Daoy (cell line): Measurements from ENCODE around the gene NUB1. TPM values are rescaled to one million over a fixed set of nuclear protein-coding genes. Genes with fewer than 3 reads are reported as not detected.

Experiments used
- DNase-seq: peaks from one replicate; pipeline ENCODE4 v3.0.0-alpha.2; 2015; ENCODE audit warnings: low read depth
- total RNA-seq: library from RNA; depleted of rRNA; stranded (reverse); fragments of >200 nt; shearing (Covaris generic); gene quantifications from 2 replicates; pipeline ENCODE4 v1.2.3, GENCODE V29; 2014

The NUB1 gene
- total RNA-seq, 1 experiment from 2014 or later, result 128 TPM

DNA sequence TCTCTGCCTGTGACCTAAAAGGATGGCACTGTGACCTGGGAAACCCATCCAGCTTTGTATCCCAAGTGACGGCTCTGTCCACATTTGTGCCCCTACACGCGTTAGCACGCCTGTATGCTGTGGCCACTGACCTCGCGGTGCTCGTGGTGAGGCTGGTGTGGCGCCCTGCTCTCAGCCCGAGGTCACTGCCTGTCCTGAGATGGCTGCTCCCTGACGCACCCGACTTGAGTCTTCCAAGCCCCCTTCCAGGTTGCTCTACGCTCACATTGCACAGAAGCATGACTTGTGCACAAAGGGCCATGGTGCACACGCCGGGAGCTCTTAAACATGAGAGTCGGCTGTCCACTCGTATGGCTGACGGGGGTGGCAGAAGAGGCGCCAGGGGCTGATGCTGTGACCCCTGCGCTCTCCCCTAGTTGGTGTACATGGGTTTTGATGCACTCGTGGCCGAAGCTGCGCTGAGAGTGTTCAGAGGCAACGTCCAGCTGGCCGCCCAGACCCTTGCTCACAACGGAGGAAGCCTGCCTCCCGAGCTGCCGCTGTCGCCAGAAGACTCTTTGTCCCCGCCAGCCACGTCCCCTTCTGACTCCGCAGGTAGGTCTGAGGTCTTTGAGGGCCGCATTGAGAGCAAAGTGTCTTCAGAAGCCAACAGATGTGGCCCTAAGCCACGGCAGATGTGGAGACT is 34.7 kb downstream of the NUB1 start:
- DNase-seq, result no peak

DNA sequence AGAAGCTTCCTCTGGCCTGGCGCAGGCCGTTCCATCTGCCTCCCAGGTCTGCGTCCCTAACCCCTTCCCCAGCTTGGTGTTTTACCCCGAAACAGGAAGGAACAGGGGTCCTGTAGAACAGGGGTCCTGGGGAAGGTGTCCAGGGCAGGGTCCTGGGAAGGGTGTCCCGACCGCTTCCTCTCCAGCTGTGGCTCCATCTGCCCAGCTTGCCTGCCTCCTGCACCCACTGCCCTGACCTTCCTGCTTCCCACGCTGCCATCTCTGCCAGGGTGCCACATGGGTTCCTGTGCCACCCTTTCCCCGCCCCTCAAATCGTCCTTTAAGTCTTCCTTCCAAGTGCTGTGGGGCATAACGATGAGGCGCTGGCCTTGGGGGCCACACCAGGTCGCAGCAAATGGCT is 35.8 kb downstream of the NUB1 start:
- DNase-seq, result no peak

DNA sequence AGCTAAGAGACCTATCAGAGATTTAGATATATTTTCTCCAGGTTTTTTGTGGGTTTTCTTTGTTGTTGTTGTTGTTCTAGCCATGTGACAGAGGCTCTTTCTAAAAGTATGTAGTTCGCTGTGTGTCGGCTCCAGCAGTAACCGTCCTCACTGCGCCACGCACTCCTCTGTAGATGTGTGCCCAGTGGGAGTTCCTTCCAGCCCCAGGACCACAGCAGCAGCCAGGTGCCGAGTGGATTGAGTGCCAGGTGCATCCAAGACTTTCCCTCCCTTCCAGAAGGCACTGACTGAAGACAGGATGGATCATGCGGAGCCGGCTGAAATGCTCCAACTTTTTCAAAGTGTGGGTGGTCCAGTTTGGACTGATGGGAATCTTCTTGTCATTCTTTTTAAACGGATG is 36.4 kb downstream of the NUB1 start:
- DNase-seq, result no peak

DNA sequence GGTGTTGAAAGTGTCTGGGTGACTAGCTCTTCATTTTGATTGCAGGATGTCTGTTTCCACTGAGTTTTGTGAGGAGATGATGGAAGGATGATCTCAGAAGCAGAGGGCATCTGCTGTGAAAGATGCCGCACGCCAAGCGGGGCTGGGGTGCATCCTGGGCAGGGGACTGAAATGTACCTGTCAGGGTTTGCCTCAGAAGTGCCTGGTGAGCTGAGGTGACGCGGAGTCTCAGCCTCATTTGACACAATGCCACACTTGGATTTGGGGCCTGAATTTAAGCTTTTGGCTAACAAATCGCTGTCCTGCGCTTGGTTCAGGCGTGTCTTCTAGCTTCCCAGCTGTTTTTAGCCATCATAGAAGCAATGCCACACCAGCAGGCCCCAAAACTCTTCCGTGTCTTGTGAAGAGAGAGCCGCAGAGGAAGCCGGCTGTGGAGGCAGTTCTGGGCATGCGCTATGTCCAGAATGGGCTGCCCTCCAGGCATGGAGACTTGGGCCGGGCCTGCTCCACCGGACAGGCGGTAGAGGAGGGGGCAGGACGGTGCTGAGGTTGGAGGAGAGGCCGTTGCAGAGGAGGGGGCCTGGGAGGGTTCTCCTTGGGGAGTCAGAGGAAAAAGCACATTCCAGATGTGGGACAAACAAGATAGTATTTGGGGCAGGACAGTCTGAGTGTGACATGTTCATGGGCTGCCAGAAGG is 37.0 kb downstream of the NUB1 start:
- DNase-seq, result no peak

DNA sequence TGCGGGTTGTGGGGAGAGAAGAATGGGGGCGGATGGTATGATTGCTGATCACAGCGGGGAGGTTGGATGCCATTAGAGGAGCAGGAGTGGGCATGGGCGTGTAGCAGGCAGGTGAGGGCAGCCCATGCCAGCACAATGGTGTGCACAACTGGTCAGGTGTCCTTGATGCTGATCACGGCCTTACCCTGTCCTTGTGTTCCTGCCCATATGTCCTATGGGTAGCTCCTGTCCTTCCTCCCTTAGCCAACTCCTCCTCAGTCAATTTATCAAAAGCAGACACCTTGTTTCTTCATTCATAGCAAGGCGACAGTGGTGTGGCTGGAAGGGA is 37.5 kb downstream of the NUB1 start:
- DNase-seq, result no peak

DNA sequence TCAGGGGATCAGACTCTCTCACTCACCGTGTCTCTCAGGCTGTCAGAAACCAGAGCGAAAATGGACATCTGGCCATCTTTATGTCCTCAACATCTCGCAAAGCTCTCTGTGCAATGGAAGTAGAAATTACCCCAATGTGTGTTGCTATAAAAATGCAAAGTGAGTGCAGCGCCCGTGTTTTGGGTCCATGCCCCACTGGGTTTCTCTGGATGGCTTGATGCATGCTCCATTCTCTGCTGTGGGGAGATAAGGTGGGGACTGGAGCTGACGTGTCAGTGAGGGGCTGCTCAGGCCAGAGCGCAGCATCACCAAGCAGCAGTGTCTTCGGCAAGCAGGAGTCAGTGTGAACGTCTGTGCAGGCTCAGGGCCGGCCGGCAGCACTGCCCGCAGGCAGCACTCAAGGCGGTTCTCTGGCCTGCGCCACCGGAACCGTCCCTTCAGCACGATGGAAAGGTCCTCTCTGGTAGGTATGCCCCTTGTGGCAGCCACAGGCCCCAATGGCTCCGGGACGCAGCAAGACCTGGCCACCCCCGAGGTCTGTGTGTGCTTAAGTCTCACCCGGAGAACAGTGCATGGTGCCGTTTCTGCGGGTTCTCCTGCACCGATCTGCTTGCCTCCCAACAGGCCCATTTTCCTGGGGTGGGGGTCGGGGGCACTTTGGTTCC is 38.1 kb downstream of the NUB1 start:
- DNase-seq, result no peak

DNA sequence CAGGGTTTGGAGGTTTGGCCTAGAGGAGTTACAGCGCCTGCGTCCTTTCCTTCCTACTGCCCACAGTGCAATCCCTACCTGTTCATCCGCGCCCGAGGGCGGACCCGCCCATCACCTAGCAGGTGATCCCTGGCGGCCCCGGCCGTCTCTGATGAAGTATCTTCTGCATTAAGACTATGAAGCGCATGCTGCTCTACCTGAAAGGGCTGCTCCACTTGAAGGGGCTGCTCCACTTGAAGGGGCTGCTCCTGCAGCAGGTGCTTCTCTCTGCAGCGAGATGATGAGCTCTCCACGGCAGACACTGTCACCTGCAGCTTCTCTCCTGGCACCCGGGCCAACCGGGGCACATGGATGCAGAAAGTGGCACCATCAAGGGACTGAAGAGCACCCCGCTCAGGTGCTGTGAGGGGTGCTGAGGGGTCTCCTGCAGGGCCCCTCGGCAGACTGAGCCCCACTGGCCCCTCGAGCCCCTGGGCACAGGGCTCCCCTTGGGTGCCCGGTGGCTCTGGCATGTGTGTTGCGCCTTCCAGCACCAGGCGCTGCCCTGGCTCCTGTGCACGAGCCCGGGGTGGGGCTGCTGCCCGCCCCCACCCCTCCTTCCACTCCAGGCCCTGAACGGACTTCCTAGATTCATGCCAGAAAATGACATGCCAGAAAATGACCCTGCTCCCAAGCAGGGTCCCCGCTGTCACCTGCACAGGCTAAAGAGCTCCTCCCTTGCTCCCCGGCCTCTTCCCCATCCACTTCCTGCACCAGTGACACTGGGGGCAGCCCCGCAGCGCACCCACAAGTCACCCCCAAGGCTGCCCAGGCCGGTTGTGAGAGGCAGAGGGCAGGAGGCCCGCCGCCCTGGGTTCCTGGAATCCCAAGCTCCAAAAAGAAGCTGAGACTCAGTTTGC is 38.8 kb downstream of the NUB1 start:
- DNase-seq, result no peak

DNA sequence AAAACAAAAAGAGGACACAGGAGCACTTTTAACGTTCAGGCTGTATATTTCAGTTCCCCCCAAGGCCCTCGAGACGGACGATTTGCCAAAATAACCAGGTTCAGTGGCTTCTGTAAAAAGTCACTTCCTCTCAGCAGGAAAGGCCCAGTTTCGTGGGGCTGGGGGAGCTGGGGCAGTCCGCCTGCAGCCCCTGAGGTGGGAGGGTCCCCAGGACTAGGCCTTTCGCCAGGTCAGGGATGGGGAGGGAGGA is 39.4 kb downstream of the NUB1 start:
- DNase-seq, result no peak

DNA sequence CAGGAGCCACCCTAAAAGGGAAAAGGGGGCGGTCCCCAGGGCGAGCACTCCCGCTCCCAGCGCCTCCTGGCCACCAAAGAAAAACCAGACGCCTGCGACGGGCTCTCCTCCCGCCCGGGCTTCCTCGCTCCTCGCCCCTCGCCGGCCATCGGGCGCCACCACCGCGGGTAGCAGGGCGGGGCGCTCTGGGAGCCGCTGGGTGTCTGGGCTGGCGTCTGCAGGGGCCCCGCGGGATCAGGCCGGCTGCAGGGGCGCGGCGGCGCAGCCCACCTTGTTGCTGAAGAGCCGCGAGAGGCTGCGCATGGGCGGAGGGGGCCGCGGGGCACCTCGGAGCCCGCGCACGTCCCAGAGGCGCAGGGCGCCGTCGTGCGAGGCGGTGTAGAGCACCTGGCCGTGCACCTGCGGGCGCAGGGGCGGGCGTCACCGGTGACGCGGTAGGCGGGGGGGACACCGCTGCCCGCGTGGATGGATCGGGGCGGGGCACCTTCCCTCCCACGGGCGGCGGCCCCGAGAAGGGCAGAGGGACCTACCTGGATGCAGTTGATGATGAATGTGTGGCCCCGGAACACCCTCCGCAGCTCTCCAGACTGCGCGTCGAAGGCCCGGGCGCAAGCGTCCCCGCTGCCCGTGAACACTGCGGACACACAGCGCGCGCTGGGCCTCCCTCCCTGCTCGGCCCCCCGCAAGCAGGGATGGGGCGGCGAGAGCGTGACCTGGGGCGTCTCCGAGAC is 39.9 kb downstream of the NUB1 start:
- no peak for DNase-seq

DNA sequence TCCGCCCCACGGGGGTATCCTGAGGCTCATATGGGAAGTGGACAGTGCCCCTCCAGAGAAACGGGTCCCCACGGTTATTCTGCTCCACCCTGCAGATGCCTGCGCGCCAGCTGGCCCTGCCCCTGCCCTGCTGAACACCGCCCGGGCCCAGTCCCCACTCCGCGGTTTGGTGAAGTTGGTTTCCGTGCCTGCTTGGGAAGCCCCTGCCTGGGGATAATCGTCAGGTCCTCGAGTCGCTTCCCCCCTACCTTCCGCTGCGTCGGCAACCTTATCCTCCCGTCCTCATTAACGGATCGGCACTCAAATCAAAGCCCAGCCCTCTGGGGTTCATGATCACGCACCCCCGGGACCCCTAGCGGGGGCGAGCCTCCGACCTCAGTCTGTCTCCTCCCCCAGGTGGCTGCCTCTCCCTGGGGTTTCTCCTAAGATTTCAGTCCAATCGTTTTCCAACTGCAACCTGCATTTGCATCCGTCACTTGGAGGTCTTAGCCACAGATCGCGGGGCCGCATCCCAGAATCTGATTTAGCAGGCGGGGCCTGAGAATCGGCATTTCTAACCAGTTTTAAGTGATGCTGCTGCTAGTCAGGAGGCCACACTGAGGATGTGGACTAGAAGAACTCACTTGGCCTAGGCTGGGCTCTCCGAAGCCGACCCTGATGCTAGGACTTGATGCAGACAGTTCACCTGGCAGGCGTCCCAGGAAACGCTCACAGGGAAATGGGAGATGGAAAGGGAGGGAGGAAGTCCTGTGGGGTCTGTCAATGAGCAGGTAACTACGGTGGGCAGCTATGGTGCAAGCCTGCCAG is 40.7 kb downstream of the NUB1 start:
- DNase-seq, result no peak

DNA sequence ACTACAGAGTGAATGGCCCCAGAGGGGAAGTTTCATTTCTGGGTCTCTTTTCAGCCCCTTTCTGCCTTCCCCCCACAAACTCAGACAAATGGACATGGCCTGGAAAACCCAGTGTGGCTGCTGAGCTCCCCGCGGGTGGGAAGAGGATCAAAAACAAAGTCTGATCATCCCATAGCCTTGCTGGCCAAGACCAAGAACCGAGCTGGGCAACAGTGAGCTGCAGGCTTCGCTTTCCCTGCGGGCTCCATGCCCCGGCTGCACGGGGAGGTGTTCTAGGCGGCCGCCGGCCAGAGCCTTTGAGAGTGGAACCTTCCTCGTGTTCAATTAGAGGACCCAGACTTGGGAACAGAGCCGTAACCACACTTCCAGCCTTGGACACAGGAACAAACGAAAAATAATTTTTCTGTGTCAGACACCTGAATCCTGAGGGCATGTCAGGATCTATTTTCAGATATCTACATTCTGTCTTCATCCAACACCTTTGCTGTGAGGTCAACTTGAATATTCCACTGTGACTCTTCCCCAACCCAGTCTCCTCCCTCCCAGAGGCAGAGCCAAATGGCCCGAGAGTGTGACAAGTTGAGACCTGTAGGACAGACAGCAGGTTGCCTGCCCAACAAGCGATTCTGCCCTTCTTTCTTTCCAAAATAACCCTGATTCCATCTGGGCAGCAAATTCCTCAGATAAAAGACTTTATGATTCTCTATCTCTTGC is 42.2 kb downstream of the NUB1 start:
- DNase-seq, result no peak

DNA sequence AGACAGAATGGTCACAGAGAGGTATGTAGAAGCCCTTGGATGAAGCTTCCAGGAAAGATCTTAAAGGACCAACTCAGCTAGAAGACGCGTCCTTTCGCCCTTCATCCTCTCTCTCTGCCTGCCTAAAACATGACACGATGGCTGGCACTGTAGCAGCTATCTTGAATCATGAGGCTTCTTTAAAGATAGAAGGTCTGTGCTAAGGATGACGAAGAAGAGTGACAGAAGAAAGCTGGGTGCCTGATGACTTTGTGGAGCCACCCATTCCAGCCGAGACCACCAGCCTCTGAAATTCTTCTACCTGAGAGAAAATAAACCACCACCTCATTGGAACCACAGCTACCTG is 42.7 kb downstream of the NUB1 start:
- no peak for DNase-seq

DNA sequence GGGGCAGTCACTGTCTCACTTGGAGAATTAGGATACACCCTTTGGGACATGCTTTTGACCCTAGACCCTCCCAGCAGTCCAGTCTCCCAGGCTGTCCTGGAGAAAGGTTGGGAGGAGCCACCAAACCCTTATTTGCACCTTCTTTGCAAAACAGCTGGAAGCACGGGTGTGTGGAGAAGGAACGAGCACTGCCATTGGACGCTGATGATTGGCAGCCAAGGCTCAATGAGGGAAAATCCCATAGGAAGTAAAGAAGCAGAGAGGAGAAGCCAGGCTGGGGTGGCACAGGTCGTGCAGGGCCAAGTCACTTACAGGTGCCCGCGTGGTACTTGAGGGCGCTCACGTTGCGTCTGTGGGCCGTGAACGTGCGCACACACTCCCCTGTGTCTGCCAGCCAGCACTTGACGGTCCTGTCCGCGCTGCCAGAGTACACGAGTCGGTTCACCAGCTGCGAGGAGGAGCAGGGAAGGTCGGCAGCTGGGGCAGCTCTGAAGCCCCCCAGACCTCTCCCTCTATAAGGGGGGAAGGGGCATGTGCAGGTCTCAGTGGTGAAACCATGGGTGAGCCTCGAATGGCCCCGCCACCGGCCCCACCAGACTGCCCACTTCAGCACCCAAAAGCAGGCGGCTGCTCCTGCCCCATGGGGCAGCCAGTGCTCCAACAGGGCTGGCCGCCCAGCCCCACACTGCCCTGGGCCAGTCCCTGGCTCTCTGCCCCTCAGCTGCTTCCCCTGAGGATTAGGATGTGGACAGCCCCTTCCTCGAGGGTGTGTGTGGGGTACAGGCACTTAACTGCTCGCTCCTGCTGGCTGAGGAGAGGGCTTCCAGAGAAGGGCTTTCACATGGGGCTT is 43.4 kb downstream of the NUB1 start:
- no peak for DNase-seq

DNA sequence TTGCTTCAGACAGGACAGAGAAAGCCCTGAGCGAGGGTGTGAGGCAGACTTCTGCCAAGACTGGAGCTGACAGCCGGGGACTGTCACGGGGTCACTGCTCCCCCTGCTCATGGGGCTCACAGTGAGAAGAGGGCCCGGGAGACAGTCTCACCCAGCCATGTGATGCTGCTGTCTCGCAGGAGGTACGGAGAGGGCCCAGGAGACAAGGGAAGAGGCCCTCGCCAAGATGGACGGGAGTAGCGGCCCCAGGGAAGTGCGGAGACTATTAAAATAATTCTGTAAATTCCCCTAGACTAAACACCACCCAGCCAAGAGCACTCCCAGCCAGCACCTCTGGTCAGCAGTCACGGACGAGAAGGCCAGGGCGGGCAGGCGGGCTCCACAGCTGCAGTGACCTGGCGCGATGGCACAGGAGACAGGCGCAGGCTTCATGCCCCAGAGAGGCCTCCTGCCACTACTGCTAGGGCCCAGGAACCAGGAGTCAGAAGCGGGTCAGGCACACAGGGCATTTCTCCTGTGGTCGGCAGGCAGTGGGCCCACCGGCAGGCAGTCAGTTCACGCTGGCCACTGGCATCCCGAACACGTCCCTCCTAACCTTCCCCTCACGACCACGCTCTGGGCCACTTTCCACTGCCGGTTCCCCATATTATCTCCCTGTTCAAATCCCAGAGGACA is 44.2 kb downstream of the NUB1 start:
- no peak for DNase-seq

DNA sequence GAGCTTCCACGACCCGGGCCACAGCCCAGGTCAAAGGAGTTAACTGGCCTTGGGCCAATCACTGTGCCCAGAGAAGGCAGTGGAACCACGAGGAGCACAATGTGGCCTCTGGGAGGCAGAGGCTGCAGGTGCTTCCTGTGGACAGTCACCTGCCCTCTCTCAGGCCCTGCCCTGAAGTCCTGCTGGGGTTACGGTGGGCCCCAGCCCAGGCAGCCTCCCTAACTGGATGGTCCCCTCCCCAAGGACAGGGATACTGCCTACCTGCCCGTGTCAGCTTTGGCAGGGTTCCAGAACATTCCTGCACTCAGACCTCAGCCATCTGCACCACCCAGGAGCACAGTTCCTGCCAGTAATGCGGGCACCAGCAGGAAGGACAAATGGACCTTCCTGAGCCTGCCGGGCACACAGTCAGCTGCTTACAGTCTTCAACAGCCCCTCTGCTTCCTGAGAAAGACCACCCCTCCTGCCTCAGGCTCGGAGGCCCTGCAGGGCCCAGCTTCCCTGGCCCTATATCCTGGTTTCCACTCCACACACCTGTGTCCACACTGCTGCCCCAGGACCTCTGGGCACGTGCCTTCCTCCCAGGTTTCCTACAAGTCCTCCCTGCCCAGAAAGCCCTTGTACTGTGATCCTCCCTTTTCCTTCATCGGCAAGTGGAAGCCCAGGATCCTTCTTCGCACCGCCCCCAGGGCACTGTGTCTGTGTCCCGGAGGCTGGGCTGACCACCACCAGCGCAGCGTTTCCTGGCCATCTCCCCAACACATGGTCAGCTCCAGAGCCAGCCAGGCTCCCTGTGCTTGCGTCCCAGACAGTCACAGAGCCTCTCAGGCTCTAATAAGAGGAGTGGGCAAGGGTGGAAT is 44.9 kb downstream of the NUB1 start:
- DNase-seq, result no peak

DNA sequence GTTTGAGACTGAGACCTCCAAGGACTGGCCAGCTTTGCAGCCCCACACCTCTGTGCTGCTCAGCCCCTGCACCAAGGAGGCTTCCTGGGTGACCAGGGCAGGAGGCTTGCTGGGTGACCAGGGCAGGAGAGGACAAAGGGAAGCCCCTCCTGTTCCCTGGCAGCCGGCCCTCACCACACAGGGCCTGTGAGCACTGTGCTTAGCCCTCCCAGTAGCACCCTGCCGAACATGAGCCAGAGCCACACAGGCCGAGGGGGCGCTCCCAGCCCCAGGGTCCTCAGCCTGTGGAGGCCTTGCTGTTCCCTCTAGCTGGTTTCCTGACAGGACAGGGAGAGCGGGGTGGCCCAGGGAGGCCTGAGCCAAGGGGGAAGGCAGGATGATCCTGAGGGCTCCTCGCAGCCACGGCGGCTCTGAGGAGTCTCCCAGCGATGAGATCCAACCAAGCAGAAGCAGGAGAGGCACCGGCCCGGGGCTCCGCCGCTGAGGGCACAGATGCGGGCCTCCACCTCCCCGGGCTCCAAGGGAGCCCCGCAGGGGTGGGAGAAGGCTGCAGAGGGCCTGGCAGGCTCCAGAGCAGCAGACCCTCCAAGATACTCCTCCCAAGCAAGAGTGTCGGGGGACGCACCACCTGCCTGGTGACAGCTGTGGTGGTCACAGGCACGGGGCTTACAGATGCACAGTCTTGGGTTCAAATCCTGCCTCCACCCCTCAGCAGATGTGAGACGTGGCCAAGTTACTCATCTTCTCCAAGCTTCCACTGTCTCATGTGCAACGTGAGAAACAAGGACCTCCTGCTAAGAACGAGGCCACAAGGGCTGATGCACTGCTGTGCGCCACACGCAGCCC is 45.8 kb downstream of the NUB1 start:
- DNase-seq, result no peak

DNA sequence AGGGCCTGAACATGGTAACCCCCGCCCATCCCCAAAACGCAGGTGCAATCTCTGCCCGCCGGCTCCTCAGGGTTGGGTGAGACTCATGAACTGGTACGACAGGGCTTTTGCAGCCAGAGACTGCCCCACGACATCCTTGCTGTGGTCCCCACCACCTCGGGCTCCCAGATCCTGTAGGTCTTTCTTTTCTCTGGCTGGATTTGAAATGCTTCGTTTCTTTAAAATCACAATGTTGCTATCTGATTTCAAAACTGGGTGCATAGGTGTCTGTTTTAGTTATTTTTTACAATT is 46.3 kb downstream of the NUB1 start:
- no peak for DNase-seq
